MM.1S (cell line): Measurements from ENCODE around the gene KDM2A.

Experiments used
- EZH2 ChIP-seq: fragments of 300-600 bp; sonication (generic); optimal IDR thresholded peaks from 2 replicates; pipeline ENCODE3; 2017; ENCODE audit warnings: low read depth, mild to moderate bottlenecking, antibody characterized with exemption, low read length, mixed read lengths
- TF ChIP-seq, protein P1 (sequence below): fragments of 300-600 bp; sonication (generic); IDR thresholded peaks from 2 replicates; pipeline ENCODE4 v1.5.1; 2016; ENCODE audit warnings: antibody characterized with exemption, low read length, mixed read lengths

DNA sequence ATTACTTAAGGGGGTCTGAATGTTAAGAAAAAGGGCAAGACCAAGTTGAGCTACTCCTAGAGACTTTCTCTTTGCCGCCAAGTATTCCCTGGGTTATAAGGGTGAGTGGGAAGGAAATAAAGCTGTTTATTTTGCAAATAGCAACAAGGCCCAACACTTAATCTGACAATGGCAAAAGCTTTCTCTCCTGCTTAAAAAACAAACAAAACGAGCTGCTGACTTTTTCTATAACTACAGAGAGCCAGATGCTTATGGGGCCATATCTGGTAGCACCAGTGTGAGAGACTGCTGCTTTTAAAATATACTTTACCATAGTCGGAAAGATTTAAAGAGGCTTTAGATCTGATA is 2.3 kb upstream of the KDM2A start:
- TF ChIP-seq, protein P1, sequence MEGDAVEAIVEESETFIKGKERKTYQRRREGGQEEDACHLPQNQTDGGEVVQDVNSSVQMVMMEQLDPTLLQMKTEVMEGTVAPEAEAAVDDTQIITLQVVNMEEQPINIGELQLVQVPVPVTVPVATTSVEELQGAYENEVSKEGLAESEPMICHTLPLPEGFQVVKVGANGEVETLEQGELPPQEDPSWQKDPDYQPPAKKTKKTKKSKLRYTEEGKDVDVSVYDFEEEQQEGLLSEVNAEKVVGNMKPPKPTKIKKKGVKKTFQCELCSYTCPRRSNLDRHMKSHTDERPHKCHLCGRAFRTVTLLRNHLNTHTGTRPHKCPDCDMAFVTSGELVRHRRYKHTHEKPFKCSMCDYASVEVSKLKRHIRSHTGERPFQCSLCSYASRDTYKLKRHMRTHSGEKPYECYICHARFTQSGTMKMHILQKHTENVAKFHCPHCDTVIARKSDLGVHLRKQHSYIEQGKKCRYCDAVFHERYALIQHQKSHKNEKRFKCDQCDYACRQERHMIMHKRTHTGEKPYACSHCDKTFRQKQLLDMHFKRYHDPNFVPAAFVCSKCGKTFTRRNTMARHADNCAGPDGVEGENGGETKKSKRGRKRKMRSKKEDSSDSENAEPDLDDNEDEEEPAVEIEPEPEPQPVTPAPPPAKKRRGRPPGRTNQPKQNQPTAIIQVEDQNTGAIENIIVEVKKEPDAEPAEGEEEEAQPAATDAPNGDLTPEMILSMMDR: no peak
- TF ChIP-seq EZH2: no peak
